Endothelial cell of umbilical vein (primary cell): Measurements from ENCODE around the gene PRKG1. TPM values are rescaled to one million over a fixed set of nuclear protein-coding genes. Genes with fewer than 3 reads are reported as not detected.

Source experiments
- BruUV-seq: library from RNA; stranded (reverse); fragments of 400-500 nt; replicated peaks from 2 replicates; lab custom pipeline; 2021; lab: Mats Ljungman, UMichigan
- CTCF ChIA-PET: fragments of 300-600, 350-600 bp; sonication (Branson Sonifier 250); formaldehyde crosslinking; loops from one replicate; lab custom pipeline; 2021; ENCODE audit warnings: antibody characterized with exemption, inconsistent platforms; lab: Charles Lee
- POLR2A ChIA-PET: fragments of 300-600, 350-600 bp; sonication (Branson Sonifier 250); formaldehyde crosslinking; loops from one replicate; lab custom pipeline; 2021; ENCODE audit warnings: antibody characterized with exemption, inconsistent platforms; lab: Charles Lee
- DNase-seq: peaks from one replicate; pipeline ENCODE4 v3.0.0-alpha.2; 2011; ENCODE audit warnings: low read depth, low spot score
- FAIRE-seq: peaks from 2 replicates; lab custom pipeline; 2011; peaks lifted over from hg19 to GRCh38; lab: Jason Lieb, UNC
- H2AFZ ChIP-seq: 2 replicates; pipeline ENCODE4 v1.6.0; 2012; ENCODE audit warnings: low read depth, low read length, control low read depth, inconsistent platforms
- H3K27ac ChIP-seq: 2 replicates; pipeline ENCODE4 v1.5.1; 2011; ENCODE audit warnings: low read depth, mild to moderate bottlenecking, control low read depth, low read length, moderate library complexity; ENCODE audit not compliant: insufficient read depth
- H3K27me3 ChIP-seq, 2 experiments: 2 replicates each; pipeline versions ENCODE4 v1.6.0 to v1.6.1; 2011; ENCODE audit warnings: low read length in 2 of 2, mixed read lengths in 1 of 2; ENCODE audit not compliant: control insufficient read depth in 2 of 2, insufficient read depth in 2 of 2
- H3K36me3 ChIP-seq, 2 experiments: 2 replicates in 1 of 2; 3 replicates in 1 of 2; pipeline ENCODE4 v1.5.1; 2011; ENCODE audit warnings: low read length in 2 of 2, mild to moderate bottlenecking in 1 of 2, moderate library complexity in 1 of 2; ENCODE audit not compliant: control insufficient read depth in 2 of 2, insufficient read depth in 2 of 2; ENCODE audit errors: extremely low read depth in 1 of 2
- H3K4me1 ChIP-seq: 3 replicates; pipeline ENCODE4 v1.5.1; 2011; ENCODE audit warnings: mild to moderate bottlenecking, low read length; ENCODE audit not compliant: control insufficient read depth, insufficient read depth; ENCODE audit errors: extremely low read depth
- H3K4me2 ChIP-seq: 2 replicates; pipeline ENCODE4 v1.6.1; 2011; ENCODE audit warnings: low read length, control low read depth, mixed read lengths; ENCODE audit not compliant: insufficient read depth
- H3K4me3 ChIP-seq, 3 experiments: fragments of 200-600 bp in 1 of 3; sonication (generic), shearing (Covaris generic) in 1 of 3; replicated peaks in 1 of 3; 2 replicates each; pipeline ENCODE4 v1.5.1; 2011 to 2016; ENCODE audit warnings: control low read depth in 3 of 3, low read length in 3 of 3, mild to moderate bottlenecking in 2 of 3, inconsistent platforms in 1 of 3, low read depth in 1 of 3, moderate library complexity in 1 of 3; ENCODE audit not compliant: insufficient read depth in 1 of 3
- H3K79me2 ChIP-seq: 2 replicates; pipeline ENCODE4 v1.6.0; 2012; ENCODE audit warnings: low read length, inconsistent platforms; ENCODE audit not compliant: control insufficient read depth, insufficient read depth
- H3K9ac ChIP-seq: replicated peaks from 2 replicates; pipeline ENCODE3; 2011; ENCODE audit warnings: low read length, control low read depth; ENCODE audit not compliant: insufficient read depth; ENCODE audit errors: extremely low read depth
- H3K9me1 ChIP-seq: replicated peaks from 3 replicates; pipeline ENCODE4 v1.6.0; 2011; ENCODE audit warnings: mild to moderate bottlenecking, low read length; ENCODE audit not compliant: control insufficient read depth, insufficient read depth; ENCODE audit errors: extremely low read depth
- H3K9me3 ChIP-seq: replicated peaks from 2 replicates; pipeline ENCODE4 v1.5.1; 2012; ENCODE audit warnings: low read length, inconsistent platforms; ENCODE audit not compliant: control insufficient read depth, insufficient read depth
- H4K20me1 ChIP-seq: replicated peaks from 2 replicates; pipeline ENCODE3; 2011; ENCODE audit warnings: mild to moderate bottlenecking, low read length; ENCODE audit not compliant: control insufficient read depth, insufficient read depth; ENCODE audit errors: extremely low read depth
- EZH2 ChIP-seq: IDR thresholded peaks from 2 replicates; pipeline ENCODE4 v1.6.1; 2012; ENCODE audit warnings: borderline replicate concordance, low read depth, mild to moderate bottlenecking, moderate library complexity, low read length, inconsistent platforms; ENCODE audit not compliant: severe bottlenecking
- FOS ChIP-seq: IDR thresholded peaks from 2 replicates; pipeline ENCODE4 v1.6.1; 2011; ENCODE audit warnings: mild to moderate bottlenecking, low read length, moderate library complexity, borderline replicate concordance; ENCODE audit not compliant: insufficient read depth
- GATA2 ChIP-seq: IDR thresholded peaks from 2 replicates; pipeline ENCODE4 v1.7.0; 2011; ENCODE audit warnings: low read depth, mild to moderate bottlenecking, moderate library complexity, mixed read lengths, low read length; ENCODE audit not compliant: insufficient read length, insufficient read depth
- JUN ChIP-seq: IDR thresholded peaks from 2 replicates; pipeline ENCODE4 v1.6.1; 2011; ENCODE audit warnings: borderline replicate concordance, low read depth; ENCODE audit not compliant: insufficient read length, insufficient read depth
- MAX ChIP-seq: IDR thresholded peaks from 2 replicates; pipeline ENCODE4 v1.6.1; 2011; ENCODE audit not compliant: insufficient read depth, insufficient read length
- MYC ChIP-seq: IDR thresholded peaks from one replicate; pipeline ENCODE4 v1.6.1; 2011; ENCODE audit warnings: mild to moderate bottlenecking, low read depth, low read length
- POLR2A ChIP-seq: IDR thresholded peaks from 2 replicates; pipeline ENCODE4 v1.6.1; 2012; ENCODE audit warnings: low read depth, mild to moderate bottlenecking, control low read depth, low read length
- POLR2AphosphoS5 ChIP-seq: IDR thresholded peaks from 2 replicates; pipeline ENCODE4 v1.6.1; 2012; ENCODE audit warnings: low read depth, mild to moderate bottlenecking, control low read depth, low read length, moderate library complexity; ENCODE audit not compliant: insufficient read depth
- dilution Hi-C: fragments of 300-500 bp; cut with MboI; formaldehyde crosslinking; loops from one replicate; pipeline ENCODE4 v1.15.0; 2019; ENCODE audit warnings: low sequenced_read_pairs; ENCODE audit not compliant: extremely low pct_ligation_motif_present
- intact Hi-C: fragments of 100-400 bp; cut with micrococcal nuclease; formaldehyde crosslinking; loops from one replicate; pipeline ENCODE4 v1.10.0; 2022
- polyA plus RNA-seq, 4 experiments: library from polyadenylated mRNA; depleted of rRNA in 3 of 4; stranded (reverse) in 3 of 4; unstranded in 1 of 4; fragments of >200 nt; gene quantifications; 2 replicates each; pipeline versions ENCODE4 v1.2.1 to v1.2.3, GENCODE V29; 2011 to 2012; ENCODE audit warnings: missing spikeins in 1 of 4
- total RNA-seq: library from RNA; stranded (reverse); gene quantifications from 2 replicates; pipeline ENCODE4 v1.2.3, GENCODE V29; 2021
- TF ChIP-seq, protein P1 (sequence below), 2 donors: IDR thresholded peaks; 1 replicate in 1 of 2; 2 replicates in 1 of 2; pipeline ENCODE4 v1.5.1; 2011; ENCODE audit warnings: low read length in 2 of 2, mild to moderate bottlenecking in 2 of 2, moderate library complexity in 2 of 2, control low read depth in 1 of 2, inconsistent platforms in 1 of 2, low read depth in 1 of 2; ENCODE audit not compliant: insufficient read depth in 1 of 2; ENCODE audit errors: extremely low read depth in 1 of 2

The PRKG1 gene
- total and polyA plus RNA-seq, 2 donors (not counting 3 experiments of a cell fraction or from before 2014, with no cell fraction given): 0.01 to 0.18 TPM

DNA sequence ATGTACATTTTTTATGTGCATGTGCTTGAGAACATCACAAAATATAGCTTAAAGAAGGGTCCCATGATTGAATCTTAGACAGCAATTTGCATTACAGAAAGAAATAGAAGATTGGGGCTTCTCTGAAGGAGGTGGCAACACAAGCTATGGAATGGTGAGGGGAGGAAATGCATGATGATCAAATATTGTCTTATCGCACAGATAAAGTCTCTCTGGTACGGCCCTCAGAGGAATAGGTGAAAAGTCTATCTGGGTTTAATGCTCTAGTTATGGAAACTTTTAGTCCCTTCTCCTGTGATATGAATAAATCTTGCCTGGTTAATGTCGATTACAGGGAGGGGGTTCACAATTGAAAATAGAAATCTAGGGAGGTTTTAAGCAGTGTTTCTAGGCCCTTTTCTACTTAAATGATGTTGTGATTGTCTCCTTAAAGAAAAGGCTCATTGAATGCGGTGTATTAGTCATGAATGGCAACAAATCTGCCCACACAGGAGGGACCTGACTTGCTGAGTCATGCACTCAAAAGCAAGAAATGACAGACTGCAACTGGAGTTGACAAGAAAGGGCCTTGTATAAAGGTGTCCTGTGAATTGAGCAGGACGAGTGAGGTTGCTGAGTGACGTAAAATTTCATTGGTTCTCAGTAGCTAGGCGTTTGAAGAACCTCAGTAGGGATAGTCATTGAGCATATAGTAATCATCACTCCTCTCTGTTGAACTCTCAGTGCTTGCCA lies 758.5 kb downstream of the PRKG1 start:
- TF ChIP-seq FOS (no peak), JUN (peak; percentile 54)
- H3K27ac ChIP-seq: no peak overlapping the region
- H3K36me3 ChIP-seq: no peaks in the 10 kb centered on the region
- H3K4me3 ChIP-seq: no peak overlapping the region
- H2AFZ ChIP-seq: peak overlapping the region; percentile 39
- H4K20me1 ChIP-seq: no peaks in the 10 kb centered on the region
- H3K9me3 ChIP-seq: no peaks in the 10 kb centered on the region
- dilution Hi-C loops: no loop called here
- no peaks in the 10 kb centered on the region for H3K9me1 ChIP-seq
- no peak for FAIRE-seq
- no peaks in the 10 kb centered on the region for H3K79me2 ChIP-seq
- H3K27me3 ChIP-seq: no peaks in the 10 kb centered on the region
- BruUV-seq: no TSS peak
- ChIA-PET POLR2A (no interaction called here), CTCF (no interaction called here)
- no peak overlapping the region for H3K9ac ChIP-seq
- DNase-seq: peak; percentile 57
- H3K4me1 ChIP-seq: no peaks in the 10 kb centered on the region
- no peak overlapping the region for H3K4me2 ChIP-seq
- intact Hi-C loops: no loop called here

DNA sequence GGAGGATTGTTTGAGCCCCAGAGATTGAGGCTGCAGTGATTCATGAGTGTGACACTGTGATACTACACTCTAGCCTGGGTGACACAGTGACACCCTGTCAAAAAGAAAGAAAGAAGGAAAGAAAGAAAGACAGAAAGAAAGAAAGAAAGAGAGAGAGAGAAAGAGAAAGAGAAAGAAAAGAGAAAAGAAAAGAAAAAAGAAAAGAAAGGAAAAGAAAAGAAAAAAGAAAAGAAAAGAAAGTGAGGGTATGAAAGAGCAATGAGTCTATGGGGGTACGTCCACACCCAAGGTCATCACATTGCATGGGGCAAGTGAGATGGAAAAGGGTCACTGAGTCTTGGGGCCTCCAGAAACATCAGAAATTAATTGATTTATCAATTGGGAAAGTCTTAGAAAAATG lies 760.3 kb downstream of the PRKG1 start:
- dilution Hi-C loops (no loop called here), intact Hi-C loops (no loop called here)
- Histone ChIP-seq H3K27ac (no peak overlapping the region), H4K20me1 (no peaks in the 10 kb centered on the region), H3K4me1 (peaks cover 10% of the 10 kb centered on the region), H3K9me1 (no peaks in the 10 kb centered on the region), H3K36me3 (no peaks in the 10 kb centered on the region), H2AFZ (no peak overlapping the region), H3K79me2 (no peaks in the 10 kb centered on the region), H3K9ac (no peak overlapping the region), H3K27me3 (no peaks in the 10 kb centered on the region), H3K4me3 (no peak overlapping the region), H3K4me2 (no peak overlapping the region), H3K9me3 (no peaks in the 10 kb centered on the region)
- no TSS peak for BruUV-seq
- ChIA-PET CTCF (no interaction called here), POLR2A (no interaction called here)
- FAIRE-seq: no peak
- no peak for DNase-seq
- TF ChIP-seq EZH2: no peak
- no peak for TF ChIP-seq JUN
- no peak for TF ChIP-seq POLR2AphosphoS5
- no peak for TF ChIP-seq POLR2A
- TF ChIP-seq, protein P1, sequence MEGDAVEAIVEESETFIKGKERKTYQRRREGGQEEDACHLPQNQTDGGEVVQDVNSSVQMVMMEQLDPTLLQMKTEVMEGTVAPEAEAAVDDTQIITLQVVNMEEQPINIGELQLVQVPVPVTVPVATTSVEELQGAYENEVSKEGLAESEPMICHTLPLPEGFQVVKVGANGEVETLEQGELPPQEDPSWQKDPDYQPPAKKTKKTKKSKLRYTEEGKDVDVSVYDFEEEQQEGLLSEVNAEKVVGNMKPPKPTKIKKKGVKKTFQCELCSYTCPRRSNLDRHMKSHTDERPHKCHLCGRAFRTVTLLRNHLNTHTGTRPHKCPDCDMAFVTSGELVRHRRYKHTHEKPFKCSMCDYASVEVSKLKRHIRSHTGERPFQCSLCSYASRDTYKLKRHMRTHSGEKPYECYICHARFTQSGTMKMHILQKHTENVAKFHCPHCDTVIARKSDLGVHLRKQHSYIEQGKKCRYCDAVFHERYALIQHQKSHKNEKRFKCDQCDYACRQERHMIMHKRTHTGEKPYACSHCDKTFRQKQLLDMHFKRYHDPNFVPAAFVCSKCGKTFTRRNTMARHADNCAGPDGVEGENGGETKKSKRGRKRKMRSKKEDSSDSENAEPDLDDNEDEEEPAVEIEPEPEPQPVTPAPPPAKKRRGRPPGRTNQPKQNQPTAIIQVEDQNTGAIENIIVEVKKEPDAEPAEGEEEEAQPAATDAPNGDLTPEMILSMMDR (IDR thresholded peaks at IDR 0.05; ENCODE audit: extremely low read depth in 1 of 2, insufficient read depth in 1 of 2, low read depth in 1 of 2, low read length in 2 of 2): no peak
- no peak for TF ChIP-seq MYC
- no peak for TF ChIP-seq MAX
- no peak for TF ChIP-seq GATA2
- no peak for TF ChIP-seq FOS
